Measurements from ENCODE around the gene FBXO41.

DNA sequence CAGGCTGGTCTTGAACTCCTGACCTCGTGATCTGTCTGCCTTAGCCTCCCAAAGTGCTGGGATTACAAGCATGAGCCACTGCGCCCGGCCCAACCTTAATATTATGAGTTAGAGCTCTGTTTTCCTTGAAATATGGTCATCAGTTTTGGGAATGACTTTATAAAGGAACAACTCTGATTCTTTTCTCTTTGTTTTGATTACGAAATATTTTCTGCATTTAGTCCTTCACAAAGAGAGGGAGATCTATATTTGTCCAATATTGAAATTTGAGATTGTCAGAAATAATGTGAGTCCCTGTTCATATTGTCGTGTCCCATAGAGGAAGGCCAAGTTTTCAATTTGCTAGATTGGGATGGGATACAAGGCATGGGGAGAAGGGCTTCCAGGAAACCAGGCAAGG, 67.1 kb downstream of the FBXO41 start:
- TF ChIP-seq, protein P1, sequence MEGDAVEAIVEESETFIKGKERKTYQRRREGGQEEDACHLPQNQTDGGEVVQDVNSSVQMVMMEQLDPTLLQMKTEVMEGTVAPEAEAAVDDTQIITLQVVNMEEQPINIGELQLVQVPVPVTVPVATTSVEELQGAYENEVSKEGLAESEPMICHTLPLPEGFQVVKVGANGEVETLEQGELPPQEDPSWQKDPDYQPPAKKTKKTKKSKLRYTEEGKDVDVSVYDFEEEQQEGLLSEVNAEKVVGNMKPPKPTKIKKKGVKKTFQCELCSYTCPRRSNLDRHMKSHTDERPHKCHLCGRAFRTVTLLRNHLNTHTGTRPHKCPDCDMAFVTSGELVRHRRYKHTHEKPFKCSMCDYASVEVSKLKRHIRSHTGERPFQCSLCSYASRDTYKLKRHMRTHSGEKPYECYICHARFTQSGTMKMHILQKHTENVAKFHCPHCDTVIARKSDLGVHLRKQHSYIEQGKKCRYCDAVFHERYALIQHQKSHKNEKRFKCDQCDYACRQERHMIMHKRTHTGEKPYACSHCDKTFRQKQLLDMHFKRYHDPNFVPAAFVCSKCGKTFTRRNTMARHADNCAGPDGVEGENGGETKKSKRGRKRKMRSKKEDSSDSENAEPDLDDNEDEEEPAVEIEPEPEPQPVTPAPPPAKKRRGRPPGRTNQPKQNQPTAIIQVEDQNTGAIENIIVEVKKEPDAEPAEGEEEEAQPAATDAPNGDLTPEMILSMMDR (IDR thresholded peaks at IDR 0.05 in 4 of 5, conservative IDR thresholded peaks at IDR 0.05 in 1 of 5): no peak
- no peak for TF ChIP-seq POLR2A (IDR thresholded peaks at IDR 0.05)
